OCI-LY1 (cell line): Measurements from ENCODE around the gene SPOUT1.

Source experiments
- H2AFZ ChIP-seq: fragments of 200-600 bp; sonication (generic), shearing (Covaris generic); 2 replicates; pipeline ENCODE4 v1.6.0; 2014; ENCODE audit warnings: antibody characterized with exemption, mild to moderate bottlenecking, low read length
- H3F3A ChIP-seq: fragments of 200-600 bp; sonication (generic), shearing (Covaris generic); 2 replicates; pipeline ENCODE4 v1.6.0; 2014; ENCODE audit warnings: mild to moderate bottlenecking, antibody characterized with exemption, low read length, moderate library complexity; ENCODE audit not compliant: insufficient read depth
- H3K27ac ChIP-seq: fragments of 200-600 bp; sonication (generic); 2 replicates; pipeline ENCODE4 v1.5.1; 2014; ENCODE audit warnings: low read length, mixed run types, mild to moderate bottlenecking, low read depth; ENCODE audit not compliant: poor library complexity, severe bottlenecking
- H3K27me3 ChIP-seq: fragments of 200-600 bp; sonication (generic); 2 replicates; pipeline ENCODE4 v1.6.0; 2014; ENCODE audit warnings: antibody characterized with exemption, mild to moderate bottlenecking, low read length, moderate library complexity; ENCODE audit not compliant: insufficient read depth
- H3K36me3 ChIP-seq: fragments of 200-600 bp; sonication (generic); 2 replicates; pipeline ENCODE4 v1.6.1; 2014; ENCODE audit warnings: mild to moderate bottlenecking, antibody characterized with exemption, low read length, moderate library complexity, mixed read lengths; ENCODE audit not compliant: insufficient read depth
- H3K4me1 ChIP-seq: fragments of 200-600 bp; sonication (generic); 2 replicates; pipeline ENCODE4 v1.5.1; 2014; ENCODE audit warnings: mild to moderate bottlenecking, low read length, moderate library complexity; ENCODE audit not compliant: insufficient read depth, severe bottlenecking
- H3K4me2 ChIP-seq: fragments of 200-600 bp; sonication (generic), shearing (Covaris generic); 2 replicates; pipeline ENCODE4 v1.6.1; 2014; ENCODE audit warnings: low read length
- H3K4me3 ChIP-seq: fragments of 200-600 bp; sonication (generic); 2 replicates; pipeline ENCODE4 v1.5.1; 2014; ENCODE audit warnings: low read length, low read depth, mild to moderate bottlenecking, mixed read lengths; ENCODE audit not compliant: poor library complexity, severe bottlenecking
- H3K79me2 ChIP-seq: fragments of 200-600 bp; shearing (Covaris generic); 2 replicates; pipeline ENCODE4 v1.6.1; 2016; ENCODE audit warnings: mixed run types, low read length, mixed read lengths; ENCODE audit not compliant: insufficient read depth
- H3K9ac ChIP-seq: fragments of 200-600 bp; sonication (generic), shearing (Covaris generic); 2 replicates; pipeline ENCODE4 v1.6.1; 2014; ENCODE audit warnings: mild to moderate bottlenecking, low read length, mixed read lengths
- H3K9me2 ChIP-seq: fragments of 200-600 bp; sonication (generic), shearing (Covaris generic); 2 replicates; pipeline ENCODE4 v1.6.1; 2014; ENCODE audit warnings: low read depth, mild to moderate bottlenecking, low read length, mixed read lengths
- H3K9me3 ChIP-seq: fragments of 200-600 bp; shearing (Covaris generic); 2 replicates; pipeline ENCODE4 v1.6.1; 2014; ENCODE audit warnings: low read length, mixed read lengths
- H4K20me1 ChIP-seq: fragments of 200-600 bp; sonication (generic), shearing (Covaris generic); 2 replicates; pipeline ENCODE4 v1.6.0; 2016; ENCODE audit warnings: mild to moderate bottlenecking, low read length; ENCODE audit not compliant: insufficient read depth
- CTCF ChIP-seq: fragments of 200-600 bp; sonication (generic), shearing (Covaris generic); IDR thresholded peaks from 2 replicates; pipeline ENCODE4 v1.5.1; 2017; ENCODE audit warnings: mild to moderate bottlenecking, antibody characterized with exemption, low read length, moderate library complexity, mixed read lengths
- EZH2 ChIP-seq: fragments of 200-600 bp; sonication (generic), shearing (Covaris generic); IDR thresholded peaks from 2 replicates; pipeline ENCODE4 v1.8.0; 2017; ENCODE audit warnings: borderline replicate concordance, mixed run types, mild to moderate bottlenecking, antibody characterized with exemption, low read length, moderate library complexity, mixed read lengths

Gene SPOUT1

GRCh38 chr9:128809831-128810230, 19.8 kb downstream of the SPOUT1 start:
- Histone ChIP-seq H3K27me3 (no peaks in the 10 kb centered on the region), H3K27ac (no peak overlapping the region), H3K36me3 (peaks cover 25% of the 10 kb centered on the region), H2AFZ (no peak overlapping the region), H3K79me2 (no peaks in the 10 kb centered on the region), H3K9me3 (no peaks in the 10 kb centered on the region), H3K9ac (no peak overlapping the region), H3K4me3 (no peak overlapping the region), H3K4me1 (no peaks in the 10 kb centered on the region), H3K9me2 (no peaks in the 10 kb centered on the region), H4K20me1 (no peaks in the 10 kb centered on the region), H3F3A (peaks cover 3% of the 10 kb centered on the region; the same call in 1 of the 2 replicates), H3K4me2 (no peak overlapping the region)
- no peak for TF ChIP-seq EZH2
- TF ChIP-seq CTCF = peak; percentile 23; the same call in 1 of the 2 replicates

- H3K9ac ChIP-seq = no peak overlapping the region
- no peaks in the 10 kb centered on the region for H3K4me1 ChIP-seq
- no peaks in the 10 kb centered on the region for H3K27me3 ChIP-seq
- no peaks in the 10 kb centered on the region for H3K9me2 ChIP-seq
- TF ChIP-seq EZH2 = no peak
- no peak for TF ChIP-seq CTCF
- peaks cover 3% of the 10 kb centered on the region; the same call in 1 of the 2 replicates for H3F3A ChIP-seq
- H3K4me3 ChIP-seq = no peak overlapping the region
- no peak overlapping the region for H2AFZ ChIP-seq
- H4K20me1 ChIP-seq = no peaks in the 10 kb centered on the region
- no peaks in the 10 kb centered on the region for H3K9me3 ChIP-seq
- peaks cover 25% of the 10 kb centered on the region for H3K36me3 ChIP-seq
- no peaks in the 10 kb centered on the region for H3K79me2 ChIP-seq
- no peak overlapping the region for H3K4me2 ChIP-seq
- no peak overlapping the region for H3K27ac ChIP-seq
Measured at GRCh38 chr9:128809036-128809599, 20.5 kb downstream of the SPOUT1 start.

GRCh38 chr9:128808543-128808942, 21.1 kb downstream of the SPOUT1 start:
- H3K36me3 ChIP-seq = peaks cover 31% of the 10 kb centered on the region

More at GRCh38 chr9:128808543-128808942, 21.1 kb downstream of the SPOUT1 start:
- Histone ChIP-seq H2AFZ (no peak overlapping the region), H3F3A (peaks cover 3% of the 10 kb centered on the region; the same call in 1 of the 2 replicates), H3K9me2 (no peaks in the 10 kb centered on the region), H3K4me2 (no peak overlapping the region), H3K4me1 (no peaks in the 10 kb centered on the region), H3K4me3 (no peak overlapping the region), H3K9me3 (no peaks in the 10 kb centered on the region), H3K9ac (no peak overlapping the region), H3K27ac (no peak overlapping the region), H3K79me2 (no peaks in the 10 kb centered on the region), H4K20me1 (no peaks in the 10 kb centered on the region), H3K27me3 (no peaks in the 10 kb centered on the region)
- TF ChIP-seq EZH2 = no peak
- TF ChIP-seq CTCF = no peak
